ENCODE data around the gene PAWR.
A peak's percentile ranks its signal among the peaks of the same experiment; 100 is the strongest.

PAWR gene, protein sequence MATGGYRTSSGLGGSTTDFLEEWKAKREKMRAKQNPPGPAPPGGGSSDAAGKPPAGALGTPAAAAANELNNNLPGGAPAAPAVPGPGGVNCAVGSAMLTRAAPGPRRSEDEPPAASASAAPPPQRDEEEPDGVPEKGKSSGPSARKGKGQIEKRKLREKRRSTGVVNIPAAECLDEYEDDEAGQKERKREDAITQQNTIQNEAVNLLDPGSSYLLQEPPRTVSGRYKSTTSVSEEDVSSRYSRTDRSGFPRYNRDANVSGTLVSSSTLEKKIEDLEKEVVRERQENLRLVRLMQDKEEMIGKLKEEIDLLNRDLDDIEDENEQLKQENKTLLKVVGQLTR

GRCh38 chr12:79690638-79691510, at the start of gene PAWR:
Gene PAWR (minus strand): TSS chr12:79690964. CDS start chr12:79690244, 720 bp downstream.
- DNase-seq: peak; percentile 37

GRCh38 chr12:79737875-79738718, 47.3 kb upstream of the PAWR start:
- DNase-seq: peak; percentile 22

DNA sequence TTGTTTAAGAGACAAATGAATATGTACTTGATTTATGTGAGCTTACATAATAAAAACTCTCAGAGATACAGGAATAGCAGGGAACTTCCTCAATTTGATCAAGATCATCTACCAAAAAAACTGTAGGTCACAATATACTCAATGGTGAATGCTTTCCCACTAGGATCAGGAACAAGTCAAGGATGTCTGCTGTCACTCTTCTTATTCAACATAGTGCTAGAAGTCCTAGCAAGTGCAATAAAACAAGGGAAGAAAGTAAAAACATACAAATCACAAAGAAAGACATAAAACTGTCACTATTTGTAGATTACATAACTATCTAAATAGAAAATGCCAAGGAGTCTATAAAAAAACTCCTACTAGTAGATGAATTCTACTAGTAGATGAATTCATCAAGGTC, 41.9 kb upstream of the PAWR start:
- DNase-seq: no peak

DNA sequence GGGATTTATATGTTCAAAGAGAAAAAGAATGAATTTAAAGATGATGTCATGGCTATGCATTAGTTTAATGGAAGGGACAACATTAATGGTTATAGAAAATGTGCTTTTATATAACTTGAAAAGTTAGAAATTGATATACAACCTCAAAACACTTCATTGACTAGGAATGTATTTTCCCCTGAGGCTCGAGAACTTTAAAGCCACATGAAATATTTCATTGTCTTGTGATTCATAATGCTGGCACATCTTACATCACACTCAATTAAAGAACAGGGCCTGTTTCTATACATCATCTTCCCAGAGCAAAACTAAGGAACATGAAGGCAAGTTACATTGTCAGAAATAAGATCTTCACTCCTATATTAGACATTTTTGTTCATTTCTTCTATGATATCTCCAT, 35.2 kb upstream of the PAWR start:
- no peak for DNase-seq

DNA sequence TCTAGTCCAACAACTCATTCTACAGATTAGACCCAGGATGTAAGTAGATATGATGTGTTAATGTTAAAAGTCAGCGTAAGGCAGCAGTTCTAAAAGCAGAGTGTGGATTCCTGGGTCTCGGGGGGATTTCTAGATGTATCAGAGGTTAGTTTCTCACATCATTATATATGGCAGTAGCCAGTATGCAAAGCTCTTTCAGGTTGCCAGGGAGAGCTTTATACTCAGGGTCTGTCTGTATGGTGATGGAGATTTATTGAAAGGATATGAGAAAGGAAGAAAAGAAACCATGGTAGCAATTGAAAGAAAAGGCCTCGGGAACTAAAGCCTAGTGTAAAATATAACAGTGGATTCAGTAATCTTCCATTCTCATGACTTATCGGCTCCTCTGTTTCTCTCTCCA, 26.2 kb upstream of the PAWR start:
- DNase-seq: no peak

GRCh38 chr12:79715308-79715707, 24.5 kb upstream of the PAWR start:
- no peak for DNase-seq

GRCh38 chr12:79710707-79711483, 20.1 kb upstream of the PAWR start:
- DNase-seq: no peak

DNA sequence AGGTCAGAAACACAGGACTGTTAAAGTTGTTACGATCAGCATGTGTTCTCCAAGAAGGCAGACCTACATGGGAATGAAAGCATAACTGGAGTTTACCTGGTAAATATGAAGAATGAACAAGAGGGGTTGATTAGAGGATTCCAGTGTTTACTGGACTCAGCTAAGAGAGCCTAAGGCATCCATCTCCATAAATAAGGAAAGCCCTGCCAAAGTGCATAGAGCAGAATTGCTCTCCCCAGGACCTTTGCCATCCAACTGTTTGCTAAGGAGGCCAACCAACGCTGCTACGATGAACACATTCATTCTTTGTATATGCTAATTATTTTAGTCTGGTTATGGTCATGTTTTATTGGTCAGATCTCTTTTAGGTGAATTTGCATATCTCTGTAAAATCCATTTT, 17.1 kb upstream of the PAWR start:
- DNase-seq: no peak

DNA sequence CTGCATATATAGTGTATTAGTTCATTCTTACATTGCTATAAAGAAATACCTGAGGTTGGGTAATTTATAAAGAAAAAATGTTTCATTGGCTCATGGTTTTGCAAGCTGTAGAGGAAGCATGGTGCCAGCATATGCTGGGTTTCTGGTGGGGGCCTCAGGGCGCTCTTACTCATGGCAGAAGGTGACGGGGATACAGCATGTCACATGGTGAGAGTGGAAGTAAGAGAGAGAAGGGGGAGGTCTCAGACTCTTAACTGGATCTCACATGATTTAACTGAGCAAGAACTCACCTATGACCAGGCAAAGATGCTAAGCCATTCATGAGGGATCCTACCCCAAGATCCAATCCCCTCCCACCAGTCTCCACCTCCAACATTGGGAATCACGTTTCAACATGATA, 15.9 kb upstream of the PAWR start:
- DNase-seq: no peak

GRCh38 chr12:79706156-79706555, 15.4 kb upstream of the PAWR start:
- no peak for DNase-seq

DNA sequence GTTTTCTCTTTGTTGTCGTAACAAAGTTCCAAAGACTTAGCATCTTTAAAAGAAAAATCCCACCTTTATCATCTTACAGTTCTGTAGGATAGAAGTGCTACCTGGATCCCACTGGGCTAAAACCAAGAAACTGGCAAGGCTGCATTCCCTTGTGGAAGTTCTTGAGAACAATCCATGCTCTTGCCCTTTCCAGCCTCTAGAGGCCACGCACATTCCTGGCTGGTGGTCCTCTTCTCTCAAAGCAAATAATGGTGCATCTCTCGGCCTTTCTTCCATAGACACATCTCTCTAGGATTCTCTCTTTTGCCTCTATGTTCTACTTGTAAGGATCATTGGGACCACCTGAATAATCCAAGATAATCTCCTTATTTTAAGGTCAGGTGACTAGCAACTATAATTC, 8.2 kb upstream of the PAWR start:
- no peak for DNase-seq

- DNase-seq: no peak
These were observed 5.7 kb upstream of the PAWR start for GRCh38 chr12:79696416-79696815.

- DNase-seq: no peak
These were observed 2.3 kb upstream of the PAWR start for GRCh38 chr12:79692860-79693577.

DNA sequence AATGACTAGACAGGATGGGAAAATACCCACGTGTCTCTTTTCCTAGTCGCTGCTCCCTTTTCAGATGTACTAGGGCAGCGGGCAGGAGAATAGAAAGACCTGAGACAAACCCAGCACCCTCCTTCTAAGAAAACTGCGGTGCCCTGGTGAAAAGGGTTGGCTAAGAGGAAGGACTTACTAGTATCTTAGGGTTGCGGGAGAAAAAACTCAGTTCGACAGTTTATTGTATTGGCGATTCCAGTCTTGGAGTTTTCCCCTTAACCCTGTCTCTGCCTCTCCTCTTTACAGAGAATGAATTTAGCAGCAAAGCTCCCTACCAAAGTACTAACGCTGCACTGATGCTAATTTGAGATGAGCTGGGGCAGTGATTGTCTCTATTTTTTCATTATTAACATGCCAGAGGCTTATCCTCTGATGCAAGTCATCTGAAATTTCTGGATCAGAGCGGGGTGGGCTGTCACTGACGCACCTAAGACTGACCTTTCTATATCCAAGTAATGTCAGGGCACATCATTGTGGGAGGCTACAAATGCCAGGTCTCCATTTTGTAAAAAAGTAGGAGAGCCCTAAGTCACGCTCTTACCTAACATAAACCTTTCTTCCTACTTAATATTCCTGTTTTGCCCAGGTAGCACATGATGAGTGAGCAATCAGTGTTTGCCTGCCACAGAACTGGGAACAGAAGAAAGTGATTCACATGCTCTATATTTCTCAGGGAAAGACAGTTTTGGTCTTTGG, 916 bp upstream of the PAWR start:
- DNase-seq: no peak

- peak; percentile 5 for DNase-seq
These were observed 574 bp downstream of the PAWR start for GRCh38 chr12:79690142-79690637.

DNA sequence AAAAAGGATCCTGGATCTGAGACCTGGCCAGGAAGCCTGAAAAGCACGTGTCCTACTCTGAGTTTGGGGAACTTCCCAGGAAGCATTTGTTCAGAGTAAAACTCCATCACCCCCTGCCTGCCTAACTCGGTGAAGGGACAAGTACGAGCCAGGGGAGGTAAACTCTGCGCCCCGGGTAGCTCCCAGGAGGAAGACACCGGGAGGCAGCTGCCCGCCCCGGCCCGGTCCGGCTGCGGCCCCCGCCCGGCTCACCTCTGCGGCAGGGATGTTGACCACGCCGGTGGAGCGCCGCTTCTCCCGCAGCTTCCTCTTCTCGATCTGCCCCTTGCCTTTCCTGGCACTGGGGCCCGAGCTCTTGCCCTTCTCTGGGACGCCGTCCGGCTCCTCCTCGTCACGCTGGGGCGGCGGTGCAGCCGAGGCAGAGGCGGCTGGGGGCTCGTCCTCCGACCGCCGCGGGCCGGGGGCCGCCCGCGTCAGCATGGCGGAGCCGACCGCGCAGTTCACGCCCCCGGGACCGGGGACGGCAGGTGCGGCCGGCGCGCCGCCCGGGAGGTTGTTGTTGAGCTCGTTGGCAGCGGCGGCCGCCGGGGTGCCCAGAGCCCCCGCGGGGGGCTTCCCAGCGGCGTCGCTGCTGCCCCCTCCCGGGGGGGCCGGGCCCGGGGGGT, 1.2 kb downstream of the PAWR start:
- peak; percentile 12 for DNase-seq

DNA sequence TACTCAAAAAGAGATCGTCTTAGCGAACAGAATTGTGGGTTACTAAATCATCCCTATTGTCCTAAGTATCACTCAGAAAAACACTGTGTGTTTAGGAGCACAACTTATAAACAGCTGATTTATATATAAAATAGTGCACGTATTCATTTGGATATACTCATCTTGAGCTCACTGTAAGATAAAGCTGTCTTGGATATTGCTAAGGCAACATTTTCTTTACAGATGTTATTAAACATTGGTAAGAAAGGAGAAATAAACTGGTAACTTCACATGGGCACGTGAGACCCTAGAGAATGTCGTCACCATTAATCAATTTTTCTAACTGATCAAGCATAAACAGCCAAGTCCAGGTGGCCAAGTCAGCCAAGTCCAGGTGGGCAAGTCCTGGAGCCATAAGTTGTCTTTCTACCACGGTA, 1.7 kb downstream of the PAWR start:
- no peak for DNase-seq

DNA sequence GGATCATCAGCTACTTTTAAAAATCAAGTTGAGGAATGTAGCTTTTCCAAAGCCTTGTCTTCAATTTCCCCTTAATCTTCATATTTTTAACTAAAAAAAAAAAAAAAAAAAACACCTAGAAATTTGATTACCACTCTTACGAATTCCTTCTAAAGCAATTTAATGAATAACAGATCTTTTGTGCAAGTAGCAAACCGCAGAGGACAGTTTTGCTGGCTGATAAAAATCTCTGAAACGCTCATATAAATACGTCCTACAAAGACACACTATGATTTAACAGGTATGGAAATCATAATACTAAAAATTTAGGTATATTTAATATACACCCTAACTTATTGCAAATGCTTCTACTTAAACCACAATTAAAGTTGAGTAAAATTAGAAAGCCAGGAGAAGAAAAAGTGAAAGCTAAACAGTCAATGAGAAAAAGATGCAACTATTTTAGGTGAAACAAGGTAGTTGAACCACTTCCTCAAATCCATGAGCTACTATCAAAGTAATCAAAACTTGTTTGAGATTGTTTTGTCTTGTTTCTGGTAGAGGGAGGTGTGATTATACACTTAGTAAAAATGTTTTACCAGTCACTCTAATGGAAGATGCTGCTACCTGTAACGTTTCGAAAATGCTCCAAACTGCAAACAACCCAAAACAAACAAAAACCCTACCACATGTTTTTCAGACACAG, 2.2 kb downstream of the PAWR start:
- DNase-seq: no peak

GRCh38 chr12:79687711-79688260, 3.0 kb downstream of the PAWR start:
- no peak for DNase-seq
